H54 (cell line): ENCODE measurements around the gene MRPL57.
"Not testable (repeated sequence)": the region's sequence is repeated elsewhere in the genome, so short reads cannot be mapped to it uniquely, and the experiment has no call there.

ENCODE experiments used
- DNase-seq: peaks from one replicate; pipeline ENCODE4 v3.0.0; 2011; ENCODE audit warnings: low spot score, mixed read lengths; ENCODE audit not compliant: insufficient read length
- FAIRE-seq: peaks from 3 replicates; lab custom pipeline; 2011; peaks lifted over from hg19 to GRCh38; lab: Jason Lieb, UNC
- POLR2A ChIP-seq: IDR thresholded peaks from 2 replicates; pipeline ENCODE4 v1.6.1; 2011; ENCODE audit warnings: low read depth, mild to moderate bottlenecking, low read length

MRPL57 gene

GRCh38 chr13:21176215-21176981 is at the start of gene MRPL57, which contains the start of gene SKA3:
Gene MRPL57 (plus strand): TSS chr13:21176658. CDS start chr13:21176917, 259 bp downstream.
Gene SKA3 (minus strand): TSS chr13:21176552. CDS start chr13:21176477, 75 bp downstream.
- peak; percentile 87 for TF ChIP-seq POLR2A
- peak; percentile 82 for DNase-seq
- FAIRE-seq = no peak

- no peak for TF ChIP-seq POLR2A
- FAIRE-seq (no peak), DNase-seq (no peak)
Observed at GRCh38 chr13:21130116-21130515, 46.3 kb upstream of the MRPL57 start.

DNA sequence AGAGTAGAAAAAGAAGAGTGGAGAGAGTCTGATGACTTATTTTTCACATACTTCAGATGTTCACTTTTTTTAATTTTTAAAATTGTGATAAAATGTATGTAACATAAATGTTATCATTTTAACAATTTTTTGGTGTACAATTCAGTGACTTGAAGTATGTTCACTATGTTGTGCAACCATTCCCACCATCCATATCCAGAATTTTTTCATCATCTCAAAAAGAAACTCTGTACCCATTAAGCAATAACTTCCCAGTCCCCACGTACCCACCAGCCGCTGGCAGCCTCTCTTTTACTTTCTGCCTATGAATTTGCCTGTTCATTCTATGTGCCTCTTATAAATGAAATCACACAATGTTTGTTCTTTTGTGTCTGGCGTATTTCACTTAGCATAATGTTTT is 43.4 kb upstream of the MRPL57 start:
- no peak for TF ChIP-seq POLR2A
- FAIRE-seq = no peak
- no peak for DNase-seq

- no peak for TF ChIP-seq POLR2A
- no peak for DNase-seq
- no peak for FAIRE-seq
Observed at GRCh38 chr13:21134475-21134874, 42.0 kb upstream of the MRPL57 start.

- FAIRE-seq, DNase-seq: not testable (repeated sequence)
Observed at GRCh38 chr13:21135833-21136232, 40.6 kb upstream of the MRPL57 start.

GRCh38 chr13:21137696-21138095 is 38.8 kb upstream of the MRPL57 start:
- DNase-seq (no peak), FAIRE-seq (no peak)
- TF ChIP-seq POLR2A = no peak

DNA sequence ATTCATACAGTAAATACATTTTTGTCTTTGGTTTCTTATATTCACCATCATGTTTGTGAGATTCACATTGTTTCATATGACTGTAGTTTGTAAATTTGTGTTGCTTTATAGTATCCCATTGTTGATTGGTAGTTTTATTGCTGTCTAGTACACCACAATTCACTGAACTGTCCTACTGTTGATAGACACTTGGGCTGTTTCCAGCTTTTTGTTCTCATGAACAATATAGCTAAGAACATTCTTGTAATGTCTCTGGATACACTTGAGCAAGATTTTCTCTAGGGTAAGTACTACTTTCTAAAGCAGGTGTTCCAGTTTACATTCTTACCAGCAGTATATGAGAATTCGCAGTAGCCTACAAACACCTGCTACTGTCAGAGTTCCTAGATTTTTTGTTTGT is 37.9 kb upstream of the MRPL57 start:
- no peak for TF ChIP-seq POLR2A
- no peak for DNase-seq
- FAIRE-seq = no peak

GRCh38 chr13:21139374-21139773 is 37.1 kb upstream of the MRPL57 start:
- no peak for DNase-seq

GRCh38 chr13:21142766-21143165 is 33.7 kb upstream of the MRPL57 start:
- no peak for FAIRE-seq
- TF ChIP-seq POLR2A = no peak
- no peak for DNase-seq

More at GRCh38 chr13:21139374-21139773, 37.1 kb upstream of the MRPL57 start:
- no peak for TF ChIP-seq POLR2A
- no peak for FAIRE-seq

- no peak for DNase-seq
- TF ChIP-seq POLR2A = no peak
- no peak for FAIRE-seq
Observed at GRCh38 chr13:21147827-21148226, 28.6 kb upstream of the MRPL57 start.

GRCh38 chr13:21148557-21149258 is 27.8 kb upstream of the MRPL57 start:
- FAIRE-seq (no peak), DNase-seq (no peak)
- TF ChIP-seq POLR2A = no peak

DNA sequence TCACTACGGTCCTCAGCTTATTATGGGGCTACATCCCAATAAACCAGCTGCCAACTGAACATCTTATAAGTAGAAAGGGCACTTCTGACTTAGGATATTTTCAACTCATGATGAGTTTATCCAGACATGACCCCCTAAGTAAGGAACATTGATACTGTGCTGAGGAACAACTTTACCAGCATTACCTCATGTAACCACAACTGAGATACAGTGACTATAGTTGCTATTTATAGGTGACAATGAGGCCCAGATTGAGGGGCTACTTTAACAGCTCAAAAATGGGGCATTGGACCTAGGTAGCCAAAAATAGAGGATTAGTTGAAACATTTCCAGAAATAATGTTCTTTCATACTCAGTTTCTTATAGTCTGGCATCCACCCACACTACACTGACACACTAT is 26.9 kb upstream of the MRPL57 start:
- no peak for DNase-seq
- no peak for TF ChIP-seq POLR2A
- no peak for FAIRE-seq

DNA sequence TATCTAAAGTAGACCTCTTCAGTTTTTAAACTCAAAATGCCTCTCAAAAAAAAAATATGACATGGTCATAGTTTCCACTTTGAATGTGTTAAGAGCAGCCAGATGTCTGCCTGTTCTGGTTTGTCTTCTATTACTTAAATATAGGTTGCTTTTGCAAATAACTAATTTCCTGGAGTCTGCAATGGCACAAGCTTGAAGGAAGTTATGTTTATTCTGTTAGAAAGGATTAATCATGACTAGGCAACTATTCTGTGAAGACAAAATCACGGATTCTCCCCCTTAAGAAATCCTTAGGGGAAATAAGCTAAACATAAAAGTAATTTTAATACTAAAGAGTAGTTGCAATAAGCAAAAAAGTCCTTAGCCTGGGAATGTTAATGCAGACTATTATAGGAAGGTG is 26.4 kb upstream of the MRPL57 start:
- FAIRE-seq (no peak), DNase-seq (no peak)
- no peak for TF ChIP-seq POLR2A

DNA sequence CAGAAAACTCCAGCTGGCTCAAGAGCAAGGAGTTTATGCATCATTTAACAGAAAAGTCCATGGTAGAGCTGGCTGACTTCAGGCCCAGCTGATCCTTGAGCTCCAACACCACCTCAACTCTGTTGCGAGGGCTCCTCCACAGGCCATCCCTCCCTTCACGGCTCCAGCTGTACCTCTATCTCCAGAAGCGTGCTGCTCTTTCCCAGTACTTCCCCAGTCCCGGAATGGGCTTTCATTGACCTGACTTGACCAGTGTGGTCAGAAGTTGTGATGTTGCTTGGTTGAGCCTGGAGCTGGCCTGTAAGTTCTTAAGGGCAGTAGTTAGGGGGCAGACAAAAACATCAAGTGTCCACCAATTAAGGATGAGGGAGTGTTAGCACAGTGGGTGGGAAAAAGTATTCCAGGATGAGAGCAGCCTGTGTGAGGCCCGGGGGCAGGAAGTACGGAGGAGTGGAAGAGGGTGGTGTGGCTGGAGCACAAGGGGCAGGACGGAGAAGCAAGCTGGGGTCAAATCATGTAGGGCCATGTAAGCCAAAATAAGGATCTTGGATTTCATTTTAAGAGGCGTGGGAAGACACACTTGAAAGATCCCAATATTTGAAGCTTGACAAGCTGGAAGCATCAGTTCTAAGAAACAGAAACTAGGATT is 24.1 kb upstream of the MRPL57 start:
- DNase-seq (no peak), FAIRE-seq (no peak)
- no peak for TF ChIP-seq POLR2A
